HG02798 (cell line): ENCODE measurements around the gene FETUB.

ENCODE experiments used
- ATAC-seq: cut with Tn5 transposase; IDR thresholded peaks from one replicate; pipeline ENCODE4 v1.9.1; 2021; ENCODE audit warnings: mild to moderate bottlenecking; ENCODE audit not compliant: unreplicated experiment, poor library complexity

FETUB gene

GRCh38 chr3:186639778-186640472 is at the start of gene FETUB:
FETUB (plus strand) TSS chr3:186640399; CDS start chr3:186640461, 62 bp downstream.
- no peak for ATAC-seq

- no peak for ATAC-seq
Measured at GRCh38 chr3:186590580-186591295, 49.5 kb upstream of the FETUB start.

GRCh38 chr3:186592682-186593081 is 47.5 kb upstream of the FETUB start:
- ATAC-seq, result no peak

- ATAC-seq, result no peak
Measured at GRCh38 chr3:186593862-186594261, 46.3 kb upstream of the FETUB start.

GRCh38 chr3:186594591-186595113 is 45.5 kb upstream of the FETUB start:
- ATAC-seq, result no peak

- ATAC-seq, result no peak
Measured at GRCh38 chr3:186596568-186597287, 43.5 kb upstream of the FETUB start.

- ATAC-seq, result no peak
Measured at GRCh38 chr3:186598108-186598784, 42.0 kb upstream of the FETUB start.

GRCh38 chr3:186598794-186599141 is 41.4 kb upstream of the FETUB start:
- no peak for ATAC-seq

GRCh38 chr3:186599142-186599784 is 40.9 kb upstream of the FETUB start:
- no peak for ATAC-seq

GRCh38 chr3:186599785-186600166 is 40.4 kb upstream of the FETUB start:
- no peak for ATAC-seq

GRCh38 chr3:186600896-186601295 is 39.3 kb upstream of the FETUB start:
- ATAC-seq, result no peak

- no peak for ATAC-seq
Measured at GRCh38 chr3:186603159-186603558, 37.0 kb upstream of the FETUB start.

GRCh38 chr3:186605078-186605477 is 35.1 kb upstream of the FETUB start:
- no peak for ATAC-seq

- ATAC-seq, result no peak
Measured at GRCh38 chr3:186605561-186606545, 34.3 kb upstream of the FETUB start.

- no peak for ATAC-seq
Measured at GRCh38 chr3:186608624-186609215, 31.5 kb upstream of the FETUB start.

GRCh38 chr3:186609247-186609868 is 30.8 kb upstream of the FETUB start:
- ATAC-seq, result peak; percentile 48

GRCh38 chr3:186612065-186612464 is 28.1 kb upstream of the FETUB start:
- ATAC-seq, result no peak
